Epithelial cell of proximal tubule (primary cell): ENCODE results near the gene GTF2IRD1. TPM values are rescaled to one million over a fixed set of nuclear protein-coding genes. Genes with fewer than 3 reads are reported as not detected.
"Not testable (repeated sequence)": the region's sequence is repeated elsewhere in the genome, so short reads cannot be mapped to it uniquely, and the experiment has no call there.

Source experiments
- DNase-seq: peaks from one replicate; pipeline ENCODE4 v3.0.0-alpha.2; 2011; ENCODE audit warnings: low read depth
- H3K4me3 ChIP-seq: 2 replicates; pipeline ENCODE4 v1.5.1; 2011; ENCODE audit warnings: low read depth, mild to moderate bottlenecking, low read length
- CTCF ChIP-seq: conservative IDR thresholded peaks from 2 replicates; pipeline ENCODE4 v1.5.1; 2012; ENCODE audit warnings: low read depth, mild to moderate bottlenecking, low read length
- total RNA-seq: library from RNA; depleted of rRNA; stranded (reverse); fragments of >200 nt; gene quantifications from 2 replicates; pipeline ENCODE4 v1.2.3, GENCODE V29; 2015

Gene GTF2IRD1
- total RNA-seq, 1 donor from 2014 or later = 23.8 TPM

GRCh38 chr7:74438327-74438726 is 15.4 kb upstream of the GTF2IRD1 start:
- TF ChIP-seq CTCF = no peak
- no peak overlapping the region for H3K4me3 ChIP-seq
- DNase-seq = no peak

GRCh38 chr7:74439541-74439940 is 14.2 kb upstream of the GTF2IRD1 start:
- TF ChIP-seq CTCF = no peak
- no peak for DNase-seq
- H3K4me3 ChIP-seq = no peak overlapping the region

GRCh38 chr7:74440143-74440542 is 13.6 kb upstream of the GTF2IRD1 start:
- DNase-seq, H3K4me3 ChIP-seq: not testable (repeated sequence)

GRCh38 chr7:74441801-74442200 is 11.9 kb upstream of the GTF2IRD1 start:
- H3K4me3 ChIP-seq = no peak overlapping the region
- no peak for DNase-seq
- no peak for TF ChIP-seq CTCF

- no peak overlapping the region for H3K4me3 ChIP-seq
- DNase-seq = no peak
- no peak for TF ChIP-seq CTCF
Observed at GRCh38 chr7:74443543-74444247, 10.0 kb upstream of the GTF2IRD1 start.

- no peak for DNase-seq
- no peak for TF ChIP-seq CTCF
- H3K4me3 ChIP-seq = no peak overlapping the region
Observed at GRCh38 chr7:74449144-74449543, 4.6 kb upstream of the GTF2IRD1 start.

- no peak for DNase-seq
- TF ChIP-seq CTCF = peak; percentile 87
- H3K4me3 ChIP-seq = no peak overlapping the region
Observed at GRCh38 chr7:74449809-74450397, 3.8 kb upstream of the GTF2IRD1 start.
